Effector memory CD8-positive, alpha-beta T cell (primary cell): ENCODE results near the gene CAMSAP2.

ENCODE experiments used
- ATAC-seq: fragments of 150-1000 bp; cut with Tn5 transposase; replicated peaks from 2 replicates; pipeline ENCODE4 v1.10.0; 2021; ENCODE audit warnings: mild to moderate bottlenecking, moderate library complexity
- DNase-seq, 3 experiments: peaks; one replicate each; pipeline ENCODE4 v3.0.0; 2021
- H3K27ac Mint-ChIP-seq, 2 donors: one replicate each; pipeline ENCODE4 v1.8.0; 2022; ENCODE audit warnings: mild to moderate bottlenecking in 2 of 2, mixed read lengths in 2 of 2, moderate library complexity in 2 of 2
- H3K27me3 Mint-ChIP-seq, 2 donors: one replicate each; pipeline ENCODE4 v1.8.0; 2022; ENCODE audit warnings: mixed read lengths in 2 of 2
- H3K36me3 Mint-ChIP-seq: one replicate; pipeline ENCODE4 v1.8.0; 2022; ENCODE audit warnings: mild to moderate bottlenecking, moderate library complexity, mixed read lengths; ENCODE audit not compliant: insufficient read depth
- H3K4me1 Mint-ChIP-seq, 2 donors: one replicate each; pipeline ENCODE4 v1.8.0; 2022; ENCODE audit warnings: low read depth in 2 of 2, mixed read lengths in 2 of 2
- H3K4me3 Mint-ChIP-seq, 2 donors: one replicate each; pipeline ENCODE4 v1.8.0; 2022; ENCODE audit warnings: mild to moderate bottlenecking in 2 of 2, mixed read lengths in 2 of 2, moderate library complexity in 2 of 2
- H3K9me3 Mint-ChIP-seq, 2 donors: one replicate each; pipeline ENCODE4 v1.8.0; 2022; ENCODE audit warnings: mixed read lengths in 2 of 2

The CAMSAP2 gene

DNA sequence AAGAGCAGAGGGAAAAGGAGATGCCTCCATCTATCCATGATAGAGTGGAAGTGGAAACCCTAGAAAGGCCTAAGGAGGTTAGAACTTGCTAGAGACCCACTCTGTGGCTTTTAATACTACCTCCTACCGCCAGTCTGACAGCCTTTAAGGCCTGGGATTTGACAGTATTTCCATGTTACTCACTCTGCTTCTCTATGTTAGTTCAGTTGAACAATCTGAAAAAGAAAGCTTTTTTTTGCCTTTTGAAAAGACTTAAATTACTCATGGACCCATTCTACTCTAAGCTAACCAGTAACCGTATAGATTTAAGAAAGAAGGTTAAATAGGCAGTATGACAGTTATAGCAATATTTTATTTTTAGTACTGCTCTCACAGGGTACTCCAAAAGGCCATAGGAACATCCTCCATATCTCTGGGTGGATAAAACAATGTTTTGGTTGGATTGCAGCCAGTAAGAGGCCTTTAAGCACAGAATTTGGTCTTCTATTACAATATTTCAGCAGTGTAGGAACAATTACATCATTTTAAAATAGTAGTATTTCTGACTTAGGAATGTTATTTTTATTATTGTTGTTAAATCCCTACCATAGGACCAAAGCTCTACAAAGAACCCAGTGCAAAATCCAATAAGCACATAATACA, 118.1 kb downstream of the CAMSAP2 start:
- peaks cover under 1 to 3% of the 10 kb centered on the region in 2 donors for H3K4me1 Mint-ChIP-seq
- no peaks in the 10 kb centered on the region for H3K36me3 Mint-ChIP-seq
- no peak overlapping the region for H3K27ac Mint-ChIP-seq
- H3K4me3 Mint-ChIP-seq, result no peak overlapping the region
- H3K27me3 Mint-ChIP-seq, result peaks cover 0 to 5% of the 10 kb centered on the region in 2 donors
- no peaks in the 10 kb centered on the region for H3K9me3 Mint-ChIP-seq
- DNase-seq (no peak), ATAC-seq (no peak)

- Mint-ChIP-seq H3K36me3 (peaks cover 3% of the 10 kb centered on the region), H3K27ac (peak overlapping the region in 1 of 2 donors; percentile 7), H3K27me3 (peaks cover 0 to 5% of the 10 kb centered on the region in 2 donors), H3K9me3 (no peaks in the 10 kb centered on the region), H3K4me1 (peaks cover 10 to 11% of the 10 kb centered on the region in 2 donors), H3K4me3 (no peak overlapping the region)
- ATAC-seq (no peak), DNase-seq (no peak)
Measured at GRCh38 chr1:200857804-200858203, 119.1 kb downstream of the CAMSAP2 start.

- ATAC-seq (peak; percentile 80), DNase-seq (no peak)
- Mint-ChIP-seq H3K36me3 (peaks cover 3% of the 10 kb centered on the region), H3K9me3 (no peaks in the 10 kb centered on the region), H3K4me1 (peaks cover 19 to 27% of the 10 kb centered on the region in 2 donors), H3K27ac (peak overlapping the region; percentile 82 to 93), H3K27me3 (no peaks in the 10 kb centered on the region), H3K4me3 (peak overlapping the region; percentile 53 to 76)
Measured at GRCh38 chr1:200861937-200862647, 123.4 kb downstream of the CAMSAP2 start.

DNA sequence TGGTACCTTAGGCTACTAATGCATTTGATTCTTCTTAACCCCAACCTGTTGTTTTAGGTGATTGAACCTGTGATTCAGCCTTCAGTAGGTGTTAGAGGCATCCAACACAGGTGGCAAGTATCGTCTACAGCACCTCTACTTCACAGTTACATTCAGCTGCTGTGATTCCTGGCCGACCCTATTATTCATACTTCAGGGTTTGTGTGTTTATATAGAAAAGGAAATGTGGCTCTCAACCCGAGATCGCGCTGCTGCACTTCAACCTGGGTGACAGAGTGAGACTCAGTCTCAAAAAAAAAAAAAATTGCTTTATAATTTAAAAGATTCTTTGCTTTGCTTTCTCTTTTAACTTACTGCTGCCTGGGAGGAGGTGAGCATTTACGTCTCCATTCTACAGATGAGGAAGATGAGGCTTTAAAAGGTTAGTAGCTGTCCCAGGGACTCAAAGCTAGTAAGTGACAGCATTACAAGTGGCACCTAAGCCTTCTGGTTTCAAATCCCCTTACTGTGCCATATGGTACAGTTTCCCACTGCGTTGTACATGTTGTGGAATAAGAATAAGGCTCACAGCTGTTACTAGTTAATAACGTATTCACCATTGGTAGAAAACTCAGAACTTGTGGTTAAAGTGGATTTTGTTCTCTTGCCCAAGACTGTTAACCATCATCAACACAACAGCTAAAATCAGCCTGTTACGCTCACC, 124.2 kb downstream of the CAMSAP2 start:
- no peaks in the 10 kb centered on the region for H3K9me3 Mint-ChIP-seq
- peak overlapping the region; percentile 53 to 76 for H3K4me3 Mint-ChIP-seq
- H3K36me3 Mint-ChIP-seq, result peaks cover 3% of the 10 kb centered on the region
- ATAC-seq (peak; percentile 75), DNase-seq (peak in 2 of 3 experiments; percentile 24)
- peak overlapping the region; percentile 82 to 93 for H3K27ac Mint-ChIP-seq
- no peaks in the 10 kb centered on the region for H3K27me3 Mint-ChIP-seq
- peaks cover 25 to 35% of the 10 kb centered on the region in 2 donors for H3K4me1 Mint-ChIP-seq

DNA sequence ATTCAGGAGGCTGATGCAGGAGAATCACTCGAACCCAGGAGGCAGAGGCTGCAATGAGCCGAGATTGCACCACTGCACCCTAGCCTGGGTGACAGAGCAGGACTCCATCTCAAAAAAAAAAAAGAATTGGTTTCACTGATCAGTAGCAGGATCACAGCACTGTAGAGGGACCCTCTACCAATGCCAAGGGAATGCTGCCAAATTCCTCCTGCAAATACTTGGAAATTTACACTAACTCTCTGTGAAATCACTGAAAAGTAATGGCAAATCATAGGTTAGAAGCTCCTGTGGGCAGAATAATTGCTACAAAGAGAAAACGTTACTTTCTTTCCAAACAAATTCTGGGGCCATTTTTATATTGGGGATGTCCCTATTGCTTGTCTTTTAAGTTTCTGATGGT, 127.4 kb downstream of the CAMSAP2 start:
- H3K27ac Mint-ChIP-seq, result peak overlapping the region in 1 of 2 donors; percentile 70
- H3K4me1 Mint-ChIP-seq, result peaks cover 43 to 54% of the 10 kb centered on the region in 2 donors
- no peaks in the 10 kb centered on the region for H3K27me3 Mint-ChIP-seq
- H3K36me3 Mint-ChIP-seq, result peaks cover 3% of the 10 kb centered on the region
- ATAC-seq (no peak), DNase-seq (no peak)
- H3K9me3 Mint-ChIP-seq, result no peaks in the 10 kb centered on the region
- H3K4me3 Mint-ChIP-seq, result no peak overlapping the region

- Mint-ChIP-seq H3K4me1 (peaks cover 47 to 58% of the 10 kb centered on the region in 2 donors), H3K9me3 (no peaks in the 10 kb centered on the region), H3K36me3 (peaks cover 3% of the 10 kb centered on the region), H3K27me3 (no peaks in the 10 kb centered on the region), H3K4me3 (no peak overlapping the region), H3K27ac (peak overlapping the region in 1 of 2 donors; percentile 70)
- no peak for ATAC-seq
- DNase-seq, result no peak
Measured at GRCh38 chr1:200866521-200866920, 127.8 kb downstream of the CAMSAP2 start.

DNA sequence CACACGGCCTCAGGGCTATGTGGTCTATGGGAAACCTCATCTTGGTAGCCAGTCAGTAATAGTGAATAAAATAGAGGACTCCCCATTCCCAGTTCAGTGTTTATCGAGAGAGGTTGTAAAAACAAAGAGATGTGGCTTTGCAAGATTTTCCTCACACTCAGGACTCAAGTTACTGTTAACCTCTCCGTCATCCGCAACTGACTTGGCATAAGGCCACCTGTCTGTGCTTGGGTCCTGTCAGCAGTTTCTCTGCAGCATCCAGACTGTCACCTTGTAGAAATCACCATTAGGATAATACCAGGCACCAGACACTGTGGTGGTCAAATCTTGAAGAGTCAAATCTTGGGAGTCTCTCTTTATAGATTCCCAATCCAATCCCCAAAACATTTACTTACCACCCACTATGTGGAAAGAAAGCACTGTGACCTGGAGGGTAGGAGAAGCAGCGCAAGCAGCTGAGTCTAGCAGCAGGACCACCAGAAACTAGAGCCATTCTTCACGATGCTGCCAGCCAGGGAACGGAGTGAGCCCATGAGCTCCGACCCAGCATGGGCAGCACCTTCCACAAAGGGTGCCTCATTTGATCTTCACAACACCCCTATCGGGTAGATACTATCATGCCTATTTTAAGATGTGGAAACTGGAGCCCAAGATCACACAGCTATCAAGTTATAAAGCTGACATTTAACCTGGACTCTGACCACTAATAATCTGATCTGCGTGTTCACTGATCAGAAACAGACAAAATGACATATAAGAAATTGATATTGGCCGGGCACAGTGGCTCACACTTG, 128.5 kb downstream of the CAMSAP2 start:
- no peak for ATAC-seq
- H3K36me3 Mint-ChIP-seq, result peaks cover 3% of the 10 kb centered on the region
- peaks cover 49 to 61% of the 10 kb centered on the region in 2 donors for H3K4me1 Mint-ChIP-seq
- peak overlapping the region; percentile 15 to 41 for H3K4me3 Mint-ChIP-seq
- peak overlapping the region; percentile 38 to 70 for H3K27ac Mint-ChIP-seq
- H3K27me3 Mint-ChIP-seq, result no peaks in the 10 kb centered on the region
- DNase-seq, result no peak
- H3K9me3 Mint-ChIP-seq, result no peaks in the 10 kb centered on the region

- Mint-ChIP-seq H3K27me3 (peaks cover 6 to 9% of the 10 kb centered on the region in 2 donors), H3K4me3 (peak overlapping the region; percentile 68 to 72), H3K4me1 (peaks cover 43 to 46% of the 10 kb centered on the region in 2 donors), H3K27ac (peak overlapping the region; percentile 88 to 91), H3K9me3 (no peaks in the 10 kb centered on the region), H3K36me3 (no peaks in the 10 kb centered on the region)
- DNase-seq (no peak), ATAC-seq (no peak)
Measured at GRCh38 chr1:200869376-200869752, 130.7 kb downstream of the CAMSAP2 start.

DNA sequence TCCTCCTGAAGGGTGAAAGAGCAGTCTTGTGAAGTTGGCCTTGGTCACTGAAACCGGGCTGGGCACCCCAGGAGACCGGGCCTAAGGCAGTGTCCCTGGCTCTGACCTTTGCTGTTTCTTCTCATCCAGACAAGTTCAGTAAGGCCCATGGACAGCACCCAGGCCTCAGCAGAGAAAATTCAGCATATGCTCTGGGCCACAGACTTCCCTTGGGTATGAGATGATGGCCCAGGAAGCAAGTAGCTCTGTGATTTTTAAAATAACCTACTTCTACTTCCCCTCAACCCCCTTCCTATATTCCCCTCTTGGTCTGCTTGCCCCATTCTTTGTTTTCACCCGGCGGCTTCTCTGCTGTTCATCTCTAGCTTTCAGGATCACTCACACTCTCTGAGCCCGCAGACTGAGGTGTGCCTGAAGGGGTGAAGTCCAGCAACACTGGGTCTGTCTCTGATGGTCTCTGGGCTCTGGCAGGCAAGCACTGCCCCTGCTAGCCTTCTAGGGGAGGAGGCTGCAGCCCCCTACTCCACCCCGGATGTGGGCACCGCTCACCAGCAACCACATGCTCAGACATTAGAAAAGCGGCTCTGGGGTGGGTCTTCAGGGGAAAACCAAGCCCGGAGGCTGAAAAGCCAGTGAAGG, 131.2 kb downstream of the CAMSAP2 start:
- DNase-seq (peak in 1 of 3 experiments; percentile 21), ATAC-seq (peak; percentile 71)
- Mint-ChIP-seq H3K4me3 (peak overlapping the region; percentile 68 to 72), H3K36me3 (no peaks in the 10 kb centered on the region), H3K4me1 (peaks cover 47 to 49% of the 10 kb centered on the region in 2 donors), H3K27me3 (peaks cover 11 to 14% of the 10 kb centered on the region in 2 donors), H3K9me3 (no peaks in the 10 kb centered on the region), H3K27ac (peak overlapping the region; percentile 88 to 91)

GRCh38 chr1:200872446-200873115, 133.9 kb downstream of the CAMSAP2 start, which contains the start of gene GPR25:
TSS of gene GPR25 (plus strand) at chr1:200872981. CDS start at chr1:200873038, 57 bp downstream.
- DNase-seq (no peak), ATAC-seq (peak; percentile 23)
- no peaks in the 10 kb centered on the region for H3K9me3 Mint-ChIP-seq
- no peaks in the 10 kb centered on the region for H3K36me3 Mint-ChIP-seq
- peaks cover 11 to 17% of the 10 kb centered on the region in 2 donors for H3K27me3 Mint-ChIP-seq
- peak within 1 kb of the TSS; percentile 52 to 71 for H3K4me3 Mint-ChIP-seq
- peak within 1 kb of the TSS; percentile 75 to 91 for H3K27ac Mint-ChIP-seq
- peaks cover 44% of the 10 kb centered on the region in 2 donors for H3K4me1 Mint-ChIP-seq

DNA sequence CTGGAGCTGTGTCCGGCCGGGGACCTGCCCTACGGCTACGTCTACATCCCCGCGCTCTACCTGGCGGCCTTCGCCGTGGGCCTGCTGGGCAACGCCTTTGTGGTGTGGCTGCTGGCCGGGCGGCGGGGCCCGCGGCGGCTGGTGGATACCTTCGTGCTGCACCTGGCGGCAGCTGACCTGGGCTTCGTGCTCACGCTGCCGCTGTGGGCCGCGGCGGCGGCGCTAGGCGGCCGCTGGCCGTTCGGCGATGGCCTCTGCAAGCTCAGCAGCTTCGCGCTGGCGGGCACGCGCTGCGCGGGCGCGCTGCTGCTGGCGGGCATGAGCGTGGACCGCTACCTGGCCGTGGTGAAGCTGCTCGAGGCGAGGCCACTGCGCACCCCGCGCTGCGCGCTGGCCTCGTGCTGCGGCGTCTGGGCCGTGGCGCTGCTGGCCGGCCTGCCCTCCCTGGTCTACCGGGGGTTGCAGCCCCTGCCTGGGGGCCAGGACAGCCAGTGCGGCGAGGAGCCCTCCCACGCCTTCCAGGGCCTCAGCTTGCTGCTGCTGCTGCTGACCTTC, 134.5 kb downstream of the CAMSAP2 start:
- DNase-seq (no peak), ATAC-seq (no peak)
- H3K4me1 Mint-ChIP-seq, result peaks cover 43 to 48% of the 10 kb centered on the region in 2 donors
- no peaks in the 10 kb centered on the region for H3K9me3 Mint-ChIP-seq
- H3K27me3 Mint-ChIP-seq, result peaks cover 11 to 17% of the 10 kb centered on the region in 2 donors
- no peaks in the 10 kb centered on the region for H3K36me3 Mint-ChIP-seq
- H3K4me3 Mint-ChIP-seq, result peak overlapping the region; percentile 52 to 71
- H3K27ac Mint-ChIP-seq, result no peak overlapping the region
